Activated naive CD8-positive, alpha-beta T cell treated with anti-CD3 and anti-CD28 coated beads for 36 hours (primary cell): ENCODE results near the gene MCL1. TPM values are rescaled to one million over a fixed set of nuclear protein-coding genes. Genes with fewer than 3 reads are reported as not detected.
"Not testable (repeated sequence)": the region's sequence is repeated elsewhere in the genome, so short reads cannot be mapped to it uniquely, and the experiment has no call there.

ENCODE experiments used
- DNase-seq: peaks from one replicate; pipeline ENCODE4 v3.0.0; 2021
- H3K27ac Mint-ChIP-seq: one replicate; pipeline ENCODE4 v1.8.0; 2022; ENCODE audit warnings: mild to moderate bottlenecking, moderate library complexity, mixed read lengths
- H3K27me3 Mint-ChIP-seq: one replicate; pipeline ENCODE4 v1.8.0; 2022; ENCODE audit warnings: mild to moderate bottlenecking, mixed read lengths
- H3K36me3 Mint-ChIP-seq: one replicate; pipeline ENCODE4 v1.8.0; 2021; ENCODE audit warnings: mild to moderate bottlenecking, mixed read lengths
- H3K4me1 Mint-ChIP-seq: one replicate; pipeline ENCODE4 v1.8.0; 2021; ENCODE audit warnings: mixed read lengths
- H3K4me3 Mint-ChIP-seq: one replicate; pipeline ENCODE4 v1.8.0; 2022; ENCODE audit warnings: mild to moderate bottlenecking, moderate library complexity, mixed read lengths
- H3K9me3 Mint-ChIP-seq: one replicate; pipeline ENCODE4 v1.8.0; 2022; ENCODE audit warnings: mixed read lengths
- total RNA-seq, 2 experiments: library from RNA; stranded (reverse); gene quantifications; one replicate each; pipeline ENCODE4 v1.2.3, GENCODE V29; 2021

The MCL1 gene
- total RNA-seq, 2 experiments from 2014 or later, result 209 to 217 TPM

DNA sequence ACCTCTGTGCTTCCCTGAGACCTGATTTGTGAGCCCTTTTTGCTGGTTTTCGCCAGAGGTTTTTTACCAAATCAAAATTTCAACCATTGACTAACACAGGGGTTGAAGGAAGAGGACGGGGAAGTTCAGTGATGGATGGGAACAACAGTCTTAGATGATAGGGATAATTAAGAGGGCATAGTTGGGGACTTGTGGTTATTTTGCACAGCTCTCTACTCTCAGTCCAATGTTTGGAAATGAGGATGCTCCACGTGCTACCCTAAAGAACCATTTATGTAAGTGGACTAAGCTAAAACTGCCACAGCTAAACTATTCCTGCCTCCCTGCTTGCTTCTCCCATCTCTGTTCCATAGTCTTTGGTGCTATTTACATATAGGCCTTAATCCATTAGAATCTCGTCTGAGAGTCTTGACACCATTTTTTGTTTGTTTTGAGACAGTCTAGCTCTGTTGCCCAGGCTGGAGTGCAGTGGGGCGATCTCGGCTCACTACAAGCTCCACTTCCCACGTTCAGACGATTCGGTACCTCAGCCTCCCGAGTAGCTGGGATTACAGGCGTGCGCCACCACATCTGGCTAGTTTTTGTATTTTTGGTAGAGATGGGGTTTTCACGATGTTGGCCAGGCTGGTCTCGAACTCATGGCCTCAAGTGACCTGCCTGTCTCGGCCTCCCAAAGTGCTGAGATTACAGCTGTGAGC is 684 bp upstream of the MCL1 start:
- DNase-seq, result no peak
- peak overlapping the region; percentile 90 for H3K4me3 Mint-ChIP-seq
- H3K27me3 Mint-ChIP-seq, result peaks cover 4% of the 10 kb centered on the region
- peaks cover 25% of the 10 kb centered on the region for H3K4me1 Mint-ChIP-seq
- peaks cover 41% of the 10 kb centered on the region for H3K36me3 Mint-ChIP-seq
- H3K9me3 Mint-ChIP-seq, result no peaks in the 10 kb centered on the region
- peak overlapping the region; percentile 93 for H3K27ac Mint-ChIP-seq

DNA sequence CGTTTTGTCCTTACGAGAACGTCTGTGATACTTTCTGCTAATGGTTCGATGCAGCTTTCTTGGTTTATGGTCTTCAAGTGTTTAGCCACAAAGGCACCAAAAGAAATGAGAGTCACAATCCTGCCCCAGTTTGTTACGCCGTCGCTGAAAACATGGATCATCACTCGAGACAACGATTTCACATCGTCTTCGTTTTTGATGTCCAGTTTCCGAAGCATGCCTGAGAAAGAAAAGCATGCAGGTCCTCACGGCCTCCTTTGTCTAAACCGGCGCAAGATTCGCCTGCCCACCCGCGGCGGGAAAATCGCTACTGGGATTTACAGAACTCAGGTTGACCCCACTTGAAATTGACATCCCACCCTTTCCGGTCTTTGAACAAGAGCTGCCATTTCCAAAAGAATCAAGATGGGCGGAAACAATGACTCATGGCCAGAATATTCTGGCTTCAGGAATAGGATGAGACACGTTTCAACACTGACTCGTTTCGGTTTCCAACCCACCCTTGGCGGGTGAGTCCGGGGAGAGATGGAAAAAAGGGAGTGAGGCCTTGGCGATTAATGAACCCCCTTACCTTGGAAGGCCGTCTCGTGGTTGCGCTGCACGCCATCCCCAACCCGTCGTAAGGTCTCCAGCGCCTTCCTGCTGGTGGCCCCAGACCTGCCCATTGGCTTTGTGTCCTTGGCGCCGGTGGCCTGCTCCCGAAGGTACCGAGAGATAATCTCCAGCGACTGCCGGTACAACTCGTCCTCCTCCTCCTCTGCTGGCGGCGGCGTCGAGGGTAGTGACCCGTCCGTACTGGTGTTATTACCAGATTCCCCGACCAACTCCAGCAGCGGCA is 919 bp downstream of the MCL1 start:
- H3K4me3 Mint-ChIP-seq, result peak overlapping the region; percentile 99
- H3K27ac Mint-ChIP-seq, result peak overlapping the region; percentile 98
- H3K27me3 Mint-ChIP-seq, result peaks cover 4% of the 10 kb centered on the region
- H3K36me3 Mint-ChIP-seq, result peaks cover 56% of the 10 kb centered on the region
- peak; percentile 71 for DNase-seq
- H3K9me3 Mint-ChIP-seq, result no peaks in the 10 kb centered on the region
- H3K4me1 Mint-ChIP-seq, result peaks cover 38% of the 10 kb centered on the region

DNA sequence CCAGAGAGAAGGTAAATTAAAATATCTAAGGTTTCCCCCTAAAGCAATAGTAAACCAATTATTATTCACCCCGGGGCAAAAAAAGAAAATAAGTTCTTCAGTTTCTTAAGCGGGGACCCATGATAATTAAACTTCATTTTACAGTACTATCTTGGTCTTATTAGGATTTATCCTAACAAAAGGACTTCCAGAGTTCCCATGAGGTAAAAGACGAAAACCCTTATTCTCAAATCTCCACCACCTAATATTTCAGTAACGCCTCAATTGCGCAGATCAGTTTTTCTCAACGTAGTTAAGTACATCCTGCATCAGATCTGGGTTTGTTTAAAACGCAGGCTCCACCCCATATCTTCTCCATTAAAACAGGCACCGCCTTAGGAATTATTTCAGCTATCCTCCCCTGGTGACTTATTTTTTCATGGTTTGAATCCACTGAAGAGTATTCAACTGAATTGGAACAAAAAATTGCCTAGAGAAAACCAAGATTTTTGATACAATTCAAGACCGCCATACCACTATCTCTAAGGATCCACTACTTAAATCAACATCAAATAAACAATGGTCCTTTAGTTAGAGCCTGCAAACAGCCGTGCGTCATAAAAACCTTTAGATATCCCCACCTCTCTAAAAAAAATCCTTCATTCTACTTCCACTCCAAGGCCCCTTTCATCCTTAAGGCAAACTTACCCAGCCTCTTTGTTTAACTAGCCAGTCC is 1.7 kb downstream of the MCL1 start:
- H3K27me3 Mint-ChIP-seq, result peaks cover 4% of the 10 kb centered on the region
- no peak for DNase-seq

DNA sequence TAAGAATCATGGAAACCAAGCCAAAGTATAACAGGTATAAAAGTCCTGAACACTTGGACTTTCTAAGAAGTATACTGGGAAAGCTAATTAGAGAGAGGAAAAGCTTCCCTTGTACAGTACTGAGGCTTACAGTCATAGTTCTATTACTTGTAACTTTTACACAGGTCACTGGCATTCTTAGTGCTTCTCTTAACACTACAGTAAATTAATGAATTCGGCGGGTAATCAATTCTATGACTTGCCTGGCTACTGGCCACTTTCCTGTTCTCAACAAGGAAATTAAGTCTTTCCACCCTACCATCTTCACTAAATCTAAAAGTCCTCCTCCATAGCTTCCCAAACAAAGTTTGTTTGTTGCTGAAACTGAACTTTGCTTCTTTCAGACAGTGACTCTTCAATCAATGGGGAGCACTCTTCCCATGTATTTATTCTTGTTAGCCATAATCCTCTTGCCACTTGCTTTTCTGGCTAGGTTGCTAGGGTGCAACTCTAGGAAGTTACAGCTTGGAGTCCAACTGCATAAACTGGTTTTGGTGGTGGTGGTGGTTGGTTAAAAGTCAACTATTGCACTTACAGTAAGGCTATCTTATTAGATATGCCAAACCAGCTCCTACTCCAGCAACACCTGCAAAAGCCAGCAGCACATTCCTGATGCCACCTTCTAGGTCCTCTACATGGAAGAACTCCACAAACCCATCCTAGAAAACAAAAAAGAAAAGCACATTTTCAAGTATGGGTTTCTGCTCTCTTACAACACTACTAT is 2.4 kb downstream of the MCL1 start:
- Mint-ChIP-seq H3K27ac (peak overlapping the region; percentile 98), H3K9me3 (peaks cover 3% of the 10 kb centered on the region), H3K4me3 (peak overlapping the region; percentile 99), H3K36me3 (peaks cover 71% of the 10 kb centered on the region), H3K27me3 (peaks cover 4% of the 10 kb centered on the region), H3K4me1 (peaks cover 50% of the 10 kb centered on the region)
- no peak for DNase-seq

More for the DNA sequence above, 1.7 kb downstream of the MCL1 start:
- Mint-ChIP-seq H3K36me3 (peaks cover 63% of the 10 kb centered on the region), H3K4me1 (peaks cover 46% of the 10 kb centered on the region), H3K27ac (peak overlapping the region; percentile 98), H3K9me3 (no peaks in the 10 kb centered on the region), H3K4me3 (peak overlapping the region; percentile 99)

DNA sequence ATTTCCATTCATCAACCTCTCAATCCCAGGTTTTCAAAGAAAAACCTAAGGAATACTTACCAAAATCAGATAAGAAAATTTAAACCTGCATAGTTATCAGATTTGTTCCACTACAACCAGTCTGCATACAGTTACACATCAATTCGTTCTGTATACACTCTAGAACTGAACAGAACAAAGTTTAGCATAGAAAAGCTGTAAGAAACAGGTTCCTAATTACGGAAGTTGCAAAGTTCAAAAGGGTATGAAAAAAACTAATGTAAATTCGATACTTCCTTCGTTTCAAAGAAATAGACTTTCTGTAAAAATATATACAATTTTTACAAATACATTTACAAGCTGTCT is 3.1 kb downstream of the MCL1 start:
- Mint-ChIP-seq H3K27me3 (peaks cover 4% of the 10 kb centered on the region), H3K27ac (peak overlapping the region; percentile 75), H3K9me3 (peaks cover 3% of the 10 kb centered on the region), H3K4me1 (peaks cover 52% of the 10 kb centered on the region), H3K36me3 (peaks cover 77% of the 10 kb centered on the region), H3K4me3 (peak overlapping the region; percentile 99)
- no peak for DNase-seq

DNA sequence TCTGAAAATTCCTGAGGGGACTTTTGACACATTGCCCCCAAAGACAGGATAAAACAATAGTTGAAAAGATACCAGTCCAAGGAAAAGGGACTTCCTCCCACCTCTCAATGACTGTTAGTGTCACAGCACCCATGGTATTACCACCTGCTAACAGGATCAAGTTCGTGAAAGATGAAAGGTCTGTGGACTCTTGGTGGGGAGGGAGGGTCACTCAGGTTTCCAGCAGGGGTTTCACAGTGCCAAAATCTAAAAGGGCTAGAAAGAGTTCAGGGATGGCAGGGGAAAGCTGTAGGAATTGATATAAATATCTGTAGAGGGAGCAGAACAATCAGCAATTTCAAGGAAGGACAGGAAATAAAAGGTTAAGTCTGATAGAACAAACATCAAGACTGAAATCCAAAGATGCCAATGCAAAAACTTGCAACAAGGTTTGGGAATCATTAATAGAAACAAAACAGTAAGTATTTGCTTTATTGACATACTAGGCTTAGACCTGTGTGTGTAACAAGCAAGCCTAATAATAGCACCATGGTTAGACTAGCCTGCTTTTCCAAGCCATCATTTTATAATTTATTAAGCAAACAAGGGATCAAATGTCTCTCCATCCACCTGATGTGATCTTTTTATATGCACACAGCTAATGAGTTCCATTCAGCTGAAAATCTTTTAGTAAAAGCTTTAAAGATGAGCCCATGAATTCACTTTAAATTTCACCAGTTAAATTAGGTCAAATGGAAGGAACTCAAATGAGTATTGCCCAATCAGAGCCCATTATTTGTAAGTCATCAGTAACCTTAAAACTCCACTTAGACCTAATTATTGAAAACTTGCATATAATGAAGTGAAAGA is 3.7 kb downstream of the MCL1 start:
- peak overlapping the region; percentile 92 for H3K27ac Mint-ChIP-seq
- no peak for DNase-seq
- H3K36me3 Mint-ChIP-seq, result peaks cover 83% of the 10 kb centered on the region
- peak overlapping the region; percentile 99 for H3K4me3 Mint-ChIP-seq
- H3K27me3 Mint-ChIP-seq, result peaks cover 4% of the 10 kb centered on the region
- peaks cover 52% of the 10 kb centered on the region for H3K4me1 Mint-ChIP-seq
- H3K9me3 Mint-ChIP-seq, result peaks cover 3% of the 10 kb centered on the region

DNA sequence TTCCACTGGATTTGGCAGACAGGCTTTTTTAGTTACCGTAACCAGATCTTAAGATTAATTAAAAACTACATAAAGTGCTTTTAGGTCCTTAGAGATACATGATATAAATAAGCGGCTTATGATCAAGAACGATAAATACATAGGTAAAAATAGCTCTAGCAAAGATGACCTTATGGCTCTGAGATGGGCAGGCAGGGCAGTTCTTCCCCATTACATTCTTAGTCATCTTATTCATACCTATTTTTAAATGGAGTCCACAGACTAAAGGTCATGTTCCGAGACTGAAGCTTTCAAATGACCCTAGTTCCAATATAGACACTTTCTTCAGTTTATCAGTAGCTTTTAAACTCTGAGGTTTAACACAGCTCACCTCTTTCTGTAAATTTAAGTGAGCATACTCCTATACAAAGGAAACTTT is 4.3 kb downstream of the MCL1 start:
- Mint-ChIP-seq H3K36me3 (peaks cover 86% of the 10 kb centered on the region), H3K4me1 (peaks cover 52% of the 10 kb centered on the region), H3K9me3 (peaks cover 3% of the 10 kb centered on the region), H3K4me3 (peak overlapping the region; percentile 99), H3K27ac (peak overlapping the region; percentile 92), H3K27me3 (peaks cover 4% of the 10 kb centered on the region)
- DNase-seq, result no peak

DNA sequence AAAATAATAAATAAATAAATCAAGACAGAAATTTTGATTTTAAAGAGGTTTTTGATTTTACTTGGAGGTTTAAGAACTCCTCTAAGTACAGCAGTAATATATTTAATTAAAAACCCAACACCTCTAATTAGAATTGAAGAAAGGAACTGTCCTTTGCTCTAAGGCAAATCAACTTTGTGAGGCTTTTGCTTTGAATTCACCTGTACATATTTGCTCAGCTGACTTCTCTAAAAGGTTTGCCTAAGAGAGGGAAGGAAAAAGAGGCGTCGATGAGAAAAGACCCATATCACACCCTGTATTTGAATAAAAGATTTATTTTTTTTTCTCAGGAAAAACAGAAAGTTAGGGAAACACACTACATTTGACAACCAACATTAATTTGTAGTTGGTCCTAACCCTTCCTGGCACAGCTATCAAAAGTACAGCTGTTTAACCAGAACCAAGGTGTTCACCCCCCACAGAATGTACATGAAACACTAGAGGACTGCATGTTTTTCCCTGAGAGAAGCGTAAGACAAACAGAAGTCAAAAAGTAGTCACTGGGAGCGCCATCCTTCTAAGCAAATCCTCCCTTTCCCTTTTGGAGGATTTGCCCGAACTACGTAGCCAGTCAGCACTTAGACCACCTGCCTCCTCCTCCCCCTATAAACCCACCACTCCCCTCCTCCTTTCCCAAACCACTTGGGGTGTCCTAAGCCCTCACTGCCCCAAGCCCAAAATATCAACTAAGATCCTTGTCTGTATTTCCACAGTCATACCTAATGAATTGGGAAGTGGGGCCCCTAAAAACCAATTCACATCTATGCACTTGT is 4.9 kb downstream of the MCL1 start:
- H3K36me3 Mint-ChIP-seq, result peaks cover 92% of the 10 kb centered on the region
- DNase-seq, result no peak
- H3K27ac Mint-ChIP-seq, result peak overlapping the region; percentile 92
- H3K4me1 Mint-ChIP-seq, result peaks cover 58% of the 10 kb centered on the region
- peak overlapping the region; percentile 99 for H3K4me3 Mint-ChIP-seq
- peaks cover 3% of the 10 kb centered on the region for H3K9me3 Mint-ChIP-seq
- H3K27me3 Mint-ChIP-seq, result peaks cover 4% of the 10 kb centered on the region

DNA sequence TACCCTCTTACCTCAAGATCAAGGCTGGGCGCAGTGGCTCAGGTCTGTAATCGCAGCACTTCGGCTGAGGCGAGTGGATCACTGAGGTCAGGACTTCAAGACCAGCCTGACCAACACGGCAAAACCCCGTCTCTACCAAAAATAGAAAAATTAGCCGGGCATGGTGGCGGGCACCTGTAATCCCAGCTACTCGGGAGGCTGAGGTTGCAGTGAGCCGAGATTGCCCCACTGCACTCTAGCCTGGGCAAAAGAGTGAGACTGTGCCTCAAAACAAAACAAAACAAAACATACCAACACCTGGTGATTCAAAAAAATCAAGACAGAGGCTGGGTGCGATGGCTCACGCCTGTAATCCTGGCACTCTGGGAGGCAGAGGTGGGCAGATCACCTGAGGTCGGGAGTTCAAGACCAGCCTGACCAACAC is 5.8 kb downstream of the MCL1 start:
- DNase-seq, H3K27me3 Mint-ChIP-seq, H3K9me3 Mint-ChIP-seq: not testable (repeated sequence)
- H3K27ac Mint-ChIP-seq, result peak overlapping the region; percentile 92
- peak overlapping the region; percentile 85 for H3K4me3 Mint-ChIP-seq
- H3K4me1 Mint-ChIP-seq, result peaks cover 66% of the 10 kb centered on the region
- H3K36me3 Mint-ChIP-seq, result peaks cover 88% of the 10 kb centered on the region

DNA sequence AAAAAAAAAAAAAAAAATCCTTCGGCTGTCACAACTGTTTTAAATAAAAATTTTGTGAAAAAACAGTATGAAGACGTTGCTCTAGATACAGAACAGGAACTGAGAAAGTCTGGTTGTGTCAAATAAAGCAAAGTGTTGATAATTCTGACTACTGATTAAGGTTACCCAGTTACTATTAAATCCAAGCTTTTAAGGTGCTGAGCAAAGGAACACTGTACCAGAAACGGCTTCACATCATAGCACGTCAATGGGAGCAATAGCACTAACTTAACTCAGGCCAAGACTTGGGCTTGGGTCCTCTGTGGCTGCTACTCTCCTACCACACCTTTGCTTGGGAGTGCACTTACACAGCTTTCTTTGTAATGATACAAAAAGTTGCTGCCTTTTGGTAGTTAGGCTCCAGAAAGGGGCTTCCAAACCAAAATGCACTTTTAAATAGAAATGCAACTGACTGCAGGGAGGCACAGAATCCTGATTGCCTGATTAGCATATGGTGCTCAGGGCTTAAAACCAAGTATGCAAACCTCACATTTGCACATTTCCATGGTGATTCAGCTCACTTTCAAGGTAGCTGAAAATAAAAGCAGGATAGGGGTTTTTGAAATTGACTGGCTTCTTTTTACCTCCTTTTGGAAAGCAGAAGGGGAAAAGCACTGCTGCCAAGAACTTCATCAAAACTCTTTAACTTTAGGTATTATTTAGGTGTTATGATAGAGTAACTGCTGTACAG is 6.3 kb downstream of the MCL1 start:
- DNase-seq, result no peak
- no peaks in the 10 kb centered on the region for H3K27me3 Mint-ChIP-seq
- H3K36me3 Mint-ChIP-seq, result peaks cover 82% of the 10 kb centered on the region
- H3K27ac Mint-ChIP-seq, result peak overlapping the region; percentile 92
- H3K4me3 Mint-ChIP-seq, result peak overlapping the region; percentile 85
- H3K4me1 Mint-ChIP-seq, result peaks cover 70% of the 10 kb centered on the region
- H3K9me3 Mint-ChIP-seq, result peaks cover 3% of the 10 kb centered on the region

DNA sequence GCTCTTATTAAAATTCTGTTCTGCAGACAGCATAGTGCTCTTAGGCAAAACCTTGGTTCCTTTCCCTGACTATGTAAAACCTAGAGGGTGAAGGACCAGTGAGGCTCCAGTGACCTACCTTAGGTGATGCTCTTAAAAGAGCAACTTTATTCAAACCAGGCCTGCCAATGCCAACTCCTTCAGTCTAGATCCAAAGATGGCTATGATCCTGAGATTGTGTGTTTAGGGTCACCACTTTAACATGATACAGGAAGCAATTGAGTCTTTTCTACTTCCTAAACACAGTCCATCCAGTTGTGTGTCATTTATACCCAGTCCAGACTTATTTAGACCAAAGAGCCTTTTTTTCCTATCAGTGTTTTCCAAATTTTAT is 10.8 kb downstream of the MCL1 start:
- no peak for DNase-seq
- Mint-ChIP-seq H3K27ac (peak overlapping the region; percentile 98), H3K4me3 (peak overlapping the region; percentile 74), H3K9me3 (peaks cover 3% of the 10 kb centered on the region), H3K36me3 (peaks cover 41% of the 10 kb centered on the region), H3K4me1 (peaks cover 85% of the 10 kb centered on the region), H3K27me3 (no peaks in the 10 kb centered on the region)

DNA sequence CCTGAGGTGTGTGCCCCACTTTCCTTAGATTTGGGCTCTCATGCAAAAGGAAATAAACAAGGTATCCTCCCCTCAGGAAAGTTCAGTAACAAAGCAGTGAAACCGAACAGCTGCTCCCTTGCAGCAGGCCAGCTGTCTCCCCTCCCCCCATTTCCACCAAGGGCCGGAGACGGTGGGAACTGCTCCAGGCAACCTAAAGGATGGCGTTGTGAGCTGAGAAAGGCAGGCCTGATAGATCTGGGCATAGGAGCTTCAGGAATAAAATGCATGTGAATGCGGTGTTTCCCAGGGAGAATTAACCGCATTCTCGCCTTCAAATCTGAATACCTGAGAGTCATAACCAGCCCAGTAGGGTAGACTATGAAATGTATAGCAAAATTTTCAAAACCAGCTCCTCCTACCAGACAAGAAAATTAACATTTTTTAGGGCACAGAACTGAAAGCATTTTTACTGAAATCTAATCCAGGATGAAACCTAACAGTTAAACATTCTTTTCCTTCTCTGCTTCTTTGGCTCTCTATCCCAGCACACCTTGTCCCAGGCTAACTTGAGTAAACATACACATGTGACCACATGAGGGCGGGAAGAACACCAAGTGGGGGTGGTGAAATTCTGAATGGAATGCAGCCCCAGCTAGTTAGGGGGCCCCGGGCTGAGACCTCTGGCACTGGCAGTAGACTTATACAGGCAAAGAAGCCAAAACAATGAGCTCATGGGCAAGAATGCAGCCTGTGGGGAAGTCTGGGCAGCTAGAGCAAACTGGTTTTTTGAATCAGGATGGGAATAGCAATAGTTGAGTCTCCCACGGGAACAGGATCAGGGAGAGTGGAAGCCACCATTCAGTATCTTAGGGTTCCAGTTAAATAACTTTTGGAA is 11.5 kb downstream of the MCL1 start:
- DNase-seq, result peak; percentile 62
- Mint-ChIP-seq H3K9me3 (peaks cover 3% of the 10 kb centered on the region), H3K27me3 (no peaks in the 10 kb centered on the region), H3K4me3 (peak overlapping the region; percentile 74), H3K27ac (peak overlapping the region; percentile 98), H3K36me3 (peaks cover 35% of the 10 kb centered on the region), H3K4me1 (peaks cover 85% of the 10 kb centered on the region)
